B cell (primary cell): ENCODE results near the gene RUFY4. TPM values are rescaled to one million over a fixed set of nuclear protein-coding genes. Genes with fewer than 3 reads are reported as not detected.

Experiments
- ATAC-seq: fragments of 200-7000 bp; cut with Tn5 transposase; one replicate; pipeline ENCODE4 v1.10.0; 2021; ENCODE audit warnings: low read depth, mild to moderate bottlenecking, moderate number of reproducible peaks, moderate library complexity
- CTCF ChIA-PET: fragments of 350-600 bp; sonication (Branson Sonifier 250); formaldehyde crosslinking; loops from one replicate; lab custom pipeline; 2021; ENCODE audit warnings: antibody characterized with exemption, inconsistent platforms; lab: Charles Lee
- POLR2A ChIA-PET: fragments of 350-600 bp; sonication (Branson Sonifier 250); formaldehyde crosslinking; loops from one replicate; lab custom pipeline; 2021; ENCODE audit warnings: antibody characterized with exemption; lab: Charles Lee
- DNase-seq: peaks from one replicate; pipeline ENCODE4 v3.0.0; 2013
- H2AFZ ChIP-seq: 2 replicates; pipeline ENCODE4 v1.6.1; 2012; ENCODE audit warnings: mild to moderate bottlenecking, low read depth, low read length; ENCODE audit not compliant: insufficient read depth, poor library complexity, severe bottlenecking
- H3K27ac ChIP-seq, 2 donors: 1 replicate in 1 of 2; 2 replicates in 1 of 2; pipeline ENCODE4 v1.5.1; 2012 to 2013; ENCODE audit warnings: low read length in 2 of 2, mild to moderate bottlenecking in 2 of 2, moderate library complexity in 1 of 2
- H3K27me3 ChIP-seq, 4 experiments: fragments of 200-600 bp in 1 of 4; sonication (generic) in 1 of 4; replicated peaks in 1 of 4; 1 replicate in 2 of 4; 2 replicates in 2 of 4; pipeline versions ENCODE4 v1.6.1 to v1.7.0; 2013 to 2016; ENCODE audit warnings: low read length in 3 of 4, mild to moderate bottlenecking in 2 of 4, mixed read lengths in 1 of 4, moderate library complexity in 1 of 4; ENCODE audit not compliant: insufficient read depth in 4 of 4, control insufficient read depth in 3 of 4; ENCODE audit errors: control extremely low read depth in 1 of 4
- H3K36me3 ChIP-seq, 2 experiments: replicated peaks in 1 of 2; 1 replicate in 1 of 2; 2 replicates in 1 of 2; pipeline versions ENCODE4 v1.6.1 to v1.7.1; 2013; ENCODE audit warnings: low read length in 1 of 2; ENCODE audit not compliant: insufficient read depth in 2 of 2, control insufficient read depth in 1 of 2; ENCODE audit errors: control extremely low read depth in 1 of 2, extremely low read depth in 1 of 2
- H3K4me1 ChIP-seq, 2 donors: fragments of 200-600 bp in 1 of 2; sonication (generic) in 1 of 2; 1 replicate in 1 of 2; 2 replicates in 1 of 2; pipeline versions ENCODE4 v1.5.1 to v1.6.1; 2013 to 2017; ENCODE audit warnings: low read length in 2 of 2; ENCODE audit not compliant: control insufficient read depth in 2 of 2, insufficient read depth in 2 of 2
- H3K4me2 ChIP-seq: replicated peaks from 2 replicates; pipeline ENCODE3; 2012; ENCODE audit warnings: mild to moderate bottlenecking, low read depth, low read length; ENCODE audit not compliant: poor library complexity, severe bottlenecking
- H3K4me3 ChIP-seq, 5 experiments: fragments of 200-600 bp in 1 of 5; sonication (generic) in 1 of 5; 1 replicate in 3 of 5; 2 replicates in 2 of 5; pipeline versions ENCODE4 v1.5.1 to v1.7.0; 2011 to 2016; ENCODE audit warnings: low read length in 4 of 5, mild to moderate bottlenecking in 4 of 5, low read depth in 2 of 5, control low read depth in 1 of 5, moderate library complexity in 1 of 5; ENCODE audit not compliant: insufficient read depth in 1 of 5; ENCODE audit errors: control extremely low read depth in 1 of 5, extremely low read depth in 1 of 5
- H3K79me2 ChIP-seq: fragments of 200-600 bp; sonication (generic); one replicate; pipeline ENCODE4 v1.6.0; 2016; ENCODE audit warnings: low read length; ENCODE audit not compliant: control insufficient read depth, insufficient read depth
- H3K9ac ChIP-seq: fragments of 200-600 bp; sonication (generic); 2 replicates; pipeline ENCODE4 v1.6.1; 2017; ENCODE audit warnings: mild to moderate bottlenecking, low read length, moderate library complexity
- H3K9me3 ChIP-seq, 3 donors: one replicate each; pipeline versions ENCODE4 v1.6.1 to v1.7.1; 2013; ENCODE audit warnings: low read length in 2 of 3; ENCODE audit not compliant: control insufficient read depth in 2 of 3, insufficient read depth in 1 of 3; ENCODE audit errors: control extremely low read depth in 1 of 3
- H4K20me1 ChIP-seq: 2 replicates; pipeline ENCODE4 v1.6.0; 2012; ENCODE audit warnings: mild to moderate bottlenecking, low read length; ENCODE audit not compliant: insufficient read depth, control insufficient read depth, poor library complexity, severe bottlenecking
- H3K27ac Mint-ChIP-seq: one replicate; pipeline ENCODE4 v1.8.0; 2021; ENCODE audit warnings: mixed read lengths
- H3K27me3 Mint-ChIP-seq: one replicate; pipeline ENCODE4 v1.8.0; 2021; ENCODE audit warnings: mixed read lengths
- H3K4me1 Mint-ChIP-seq: one replicate; pipeline ENCODE4 v1.8.0; 2021; ENCODE audit warnings: mixed read lengths
- H3K4me3 Mint-ChIP-seq: one replicate; pipeline ENCODE4 v1.8.0; 2021; ENCODE audit warnings: mixed read lengths
- H3K9me3 Mint-ChIP-seq: one replicate; pipeline ENCODE4 v1.8.0; 2022; ENCODE audit warnings: mixed read lengths; ENCODE audit not compliant: insufficient read depth
- EZH2 ChIP-seq: IDR thresholded peaks from 2 replicates; pipeline ENCODE4 v1.6.1; 2012; ENCODE audit warnings: borderline replicate concordance, low read depth, mild to moderate bottlenecking, moderate library complexity, low read length; ENCODE audit not compliant: insufficient read depth, poor library complexity, severe bottlenecking
- WGBS: methylation state at CpG from one replicate; pipeline ENCODE4 v1.1.5; 2013; ENCODE audit warnings: missing lambda C conversion rate; ENCODE audit not compliant: insufficient coverage; 5-methylcytosine and 5-hydroxymethylcytosine counted together
- intact Hi-C: fragments of 100-400 bp; cut with micrococcal nuclease; formaldehyde crosslinking; loops from one replicate; pipeline ENCODE4 v1.10.0; 2022
- polyA plus RNA-seq: library from polyadenylated mRNA; depleted of rRNA; stranded (reverse); fragments of >200 nt; gene quantifications from 2 replicates; pipeline ENCODE4 v1.2.3, GENCODE V29; 2012
- total RNA-seq, 2 donors: library from RNA; stranded (reverse); fragments of 120-200 nt in 1 of 2; gene quantifications; 1 replicate in 1 of 2; 2 replicates in 1 of 2; pipeline versions ENCODE4 v1.2.3 to v1.2.4, GENCODE V29; 2013 to 2022
- TF ChIP-seq, protein P1 (sequence below): fragments of 200-600 bp; IDR thresholded peaks from one replicate; pipeline ENCODE4 v1.8.0; 2022; ENCODE audit warnings: antibody characterized with exemption, mild to moderate bottlenecking

The RUFY4 gene
- total and polyA plus RNA-seq, 2 donors (not counting 1 experiment from before 2014, with no cell fraction given), result 0.34 TPM; not detected in 1

DNA sequence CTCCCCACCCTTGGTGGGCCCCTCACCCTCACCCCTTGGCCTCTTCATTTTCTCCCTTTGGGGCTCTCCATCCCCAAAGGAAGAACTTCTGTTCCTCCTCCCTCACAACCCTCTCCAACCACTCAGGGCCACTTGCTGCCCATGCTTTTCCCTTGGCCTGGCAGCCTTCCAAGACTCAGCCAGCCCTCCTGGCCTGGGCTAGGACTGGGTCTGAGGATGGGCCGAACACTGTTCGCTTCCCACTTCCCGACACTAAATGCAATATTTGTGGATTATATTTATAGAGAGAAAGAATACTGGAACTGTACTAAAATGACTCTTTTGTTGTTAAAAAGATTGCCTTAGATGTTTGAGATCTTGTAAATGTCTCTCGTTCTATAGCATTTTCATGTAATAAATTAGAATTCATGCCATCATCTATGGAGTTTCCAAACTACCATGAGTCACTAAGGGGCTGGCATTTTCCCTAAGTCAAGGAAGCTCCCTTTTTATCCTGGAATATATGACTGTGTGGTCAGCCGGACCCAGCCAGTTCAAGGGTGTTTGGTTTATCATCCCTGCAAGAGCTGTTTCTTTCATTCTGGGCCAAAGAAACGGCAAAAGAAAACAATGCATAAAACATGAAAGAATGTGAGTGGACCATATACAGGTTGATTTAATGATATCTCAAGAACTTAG, 60.5 kb downstream of the RUFY4 start:
- WGBS, result 100% methylated on average over 2 of the region's 6 CpGs
- Histone ChIP-seq H2AFZ (no peak overlapping the region), H3K79me2 (no peaks in the 10 kb centered on the region), H3K4me2 (no peak overlapping the region), H3K27ac (no peak overlapping the region), H3K27me3 (peaks cover 0 to 15% (median 8%) of the 10 kb centered on the region in 4 experiments), H3K4me3 (peak overlapping the region in 1 of 5 experiments; percentile 82), H4K20me1 (no peaks in the 10 kb centered on the region), H3K36me3 (no peaks in the 10 kb centered on the region), H3K9me3 (no peaks in the 10 kb centered on the region), H3K9ac (no peak overlapping the region), H3K4me1 (no peaks in the 10 kb centered on the region)
- POLR2A ChIA-PET, result no interaction called here
- Mint-ChIP-seq H3K4me1 (peaks cover 4% of the 10 kb centered on the region), H3K27me3 (peaks cover 37% of the 10 kb centered on the region), H3K4me3 (no peak overlapping the region), H3K9me3 (no peaks in the 10 kb centered on the region), H3K27ac (no peak overlapping the region)
- ATAC-seq, result no peak
- DNase-seq, result no peak
- TF ChIP-seq, protein P1, sequence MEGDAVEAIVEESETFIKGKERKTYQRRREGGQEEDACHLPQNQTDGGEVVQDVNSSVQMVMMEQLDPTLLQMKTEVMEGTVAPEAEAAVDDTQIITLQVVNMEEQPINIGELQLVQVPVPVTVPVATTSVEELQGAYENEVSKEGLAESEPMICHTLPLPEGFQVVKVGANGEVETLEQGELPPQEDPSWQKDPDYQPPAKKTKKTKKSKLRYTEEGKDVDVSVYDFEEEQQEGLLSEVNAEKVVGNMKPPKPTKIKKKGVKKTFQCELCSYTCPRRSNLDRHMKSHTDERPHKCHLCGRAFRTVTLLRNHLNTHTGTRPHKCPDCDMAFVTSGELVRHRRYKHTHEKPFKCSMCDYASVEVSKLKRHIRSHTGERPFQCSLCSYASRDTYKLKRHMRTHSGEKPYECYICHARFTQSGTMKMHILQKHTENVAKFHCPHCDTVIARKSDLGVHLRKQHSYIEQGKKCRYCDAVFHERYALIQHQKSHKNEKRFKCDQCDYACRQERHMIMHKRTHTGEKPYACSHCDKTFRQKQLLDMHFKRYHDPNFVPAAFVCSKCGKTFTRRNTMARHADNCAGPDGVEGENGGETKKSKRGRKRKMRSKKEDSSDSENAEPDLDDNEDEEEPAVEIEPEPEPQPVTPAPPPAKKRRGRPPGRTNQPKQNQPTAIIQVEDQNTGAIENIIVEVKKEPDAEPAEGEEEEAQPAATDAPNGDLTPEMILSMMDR, result no peak
- no peak for TF ChIP-seq EZH2
- CTCF ChIA-PET, result no interaction called here
- intact Hi-C loops, result no loop called here

DNA sequence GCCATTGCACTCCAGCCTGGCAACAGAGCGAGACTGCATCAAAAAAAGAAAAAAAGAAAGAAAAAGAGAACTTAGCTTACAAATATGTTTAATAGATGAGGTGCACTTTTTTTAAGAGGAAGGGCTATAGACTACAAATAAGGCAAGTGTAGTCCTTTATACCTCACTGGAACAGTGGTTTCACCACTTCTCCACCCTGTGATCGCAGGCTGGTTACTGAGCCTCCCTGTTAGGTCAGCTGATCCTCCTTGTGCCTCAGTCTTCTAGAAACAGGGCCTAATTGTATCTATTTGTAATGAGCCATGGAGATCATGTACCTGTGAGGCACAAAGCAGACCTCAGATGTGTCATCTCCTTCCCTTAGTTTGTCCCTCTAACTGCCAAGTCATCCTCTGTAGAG, 61.3 kb downstream of the RUFY4 start:
- no peak overlapping the region for H3K4me3 Mint-ChIP-seq

More for the DNA sequence above, 61.3 kb downstream of the RUFY4 start:
- Histone ChIP-seq H3K27ac (no peak overlapping the region), H3K27me3 (peaks cover 0 to 12% (median 5%) of the 10 kb centered on the region in 4 experiments), H3K79me2 (no peaks in the 10 kb centered on the region), H3K4me2 (no peak overlapping the region), H4K20me1 (no peaks in the 10 kb centered on the region), H3K36me3 (no peaks in the 10 kb centered on the region), H2AFZ (no peak overlapping the region), H3K4me3 (no peak overlapping the region), H3K9me3 (no peaks in the 10 kb centered on the region), H3K4me1 (no peaks in the 10 kb centered on the region), H3K9ac (no peak overlapping the region)
- no CpG with 5 or more reads among the region's 2 CpGs for WGBS
- peaks cover 35% of the 10 kb centered on the region for H3K27me3 Mint-ChIP-seq
- H3K27ac Mint-ChIP-seq, result no peak overlapping the region
- intact Hi-C loops, result no loop called here
- H3K9me3 Mint-ChIP-seq, result no peaks in the 10 kb centered on the region
- TF ChIP-seq EZH2, result no peak
- TF ChIP-seq, protein P1, result no peak
- ChIA-PET POLR2A (no interaction called here), CTCF (no interaction called here)
- H3K4me1 Mint-ChIP-seq, result peaks cover 4% of the 10 kb centered on the region
- DNase-seq (no peak), ATAC-seq (no peak)
